ENCODE measurements around the gene MROH2B. TPM values are rescaled to one million over a fixed set of nuclear protein-coding genes. Genes with fewer than 3 reads are reported as not detected.

MROH2B gene
- total RNA-seq, 1 experiment from 2014 or later = not detected

- Mint-ChIP-seq H3K27me3 (ENCODE audit: insufficient read depth, unreplicated experiment) (no peaks in the 10 kb centered on the region), H3K36me3 (ENCODE audit: insufficient read depth, unreplicated experiment) (no peaks in the 10 kb centered on the region), H3K4me3 (ENCODE audit: unreplicated experiment) (no peak overlapping the region), H3K9me3 (ENCODE audit: unreplicated experiment) (no peaks in the 10 kb centered on the region), H3K27ac (ENCODE audit: low read depth, unreplicated experiment) (no peak overlapping the region), H3K4me1 (ENCODE audit: insufficient read depth, unreplicated experiment) (no peaks in the 10 kb centered on the region)
- no peak for TF ChIP-seq CTCF (IDR thresholded peaks at IDR 0.05; ENCODE audit: unreplicated experiment)
- no peak for DNase-seq (ENCODE audit: unreplicated experiment)
- ChIA-PET CTCF (interaction anchor here (0.7 kb wide), 1 partner anchor 84 kb away, joined by 3 read pairs; no protein-coding TSS in a partner anchor), POLR2A (no interaction called here)
- BruUV-seq (replicated peaks) = no TSS peak
- intact Hi-C loops (cut with micrococcal nuclease) = no loop called here
These were observed 86.3 kb downstream of the MROH2B start for GRCh38 chr5:40984884-40985283.

GRCh38 chr5:40983781-40984180, 87.4 kb downstream of the MROH2B start:
- Mint-ChIP-seq H3K4me3 (ENCODE audit: unreplicated experiment) (no peak overlapping the region), H3K9me3 (ENCODE audit: unreplicated experiment) (no peaks in the 10 kb centered on the region), H3K36me3 (ENCODE audit: insufficient read depth, unreplicated experiment) (no peaks in the 10 kb centered on the region), H3K27ac (ENCODE audit: low read depth, unreplicated experiment) (no peak overlapping the region), H3K27me3 (ENCODE audit: insufficient read depth, unreplicated experiment) (no peaks in the 10 kb centered on the region), H3K4me1 (ENCODE audit: insufficient read depth, unreplicated experiment) (no peaks in the 10 kb centered on the region)
- CTCF ChIA-PET = no interaction called here
- TF ChIP-seq CTCF (IDR thresholded peaks at IDR 0.05; ENCODE audit: unreplicated experiment) = no peak
- intact Hi-C loops (cut with micrococcal nuclease) = no loop called here
- no peak for DNase-seq (ENCODE audit: unreplicated experiment)
- BruUV-seq (replicated peaks) = no TSS peak
- POLR2A ChIA-PET = no interaction called here

- H3K27me3 Mint-ChIP-seq (ENCODE audit: insufficient read depth, unreplicated experiment) = no peaks in the 10 kb centered on the region
- no peaks in the 10 kb centered on the region for H3K9me3 Mint-ChIP-seq (ENCODE audit: unreplicated experiment)
- no peak overlapping the region for H3K4me3 Mint-ChIP-seq (ENCODE audit: unreplicated experiment)
- no peaks in the 10 kb centered on the region for H3K4me1 Mint-ChIP-seq (ENCODE audit: insufficient read depth, unreplicated experiment)
- ChIA-PET POLR2A (no interaction called here), CTCF (interaction anchor here (0.6 kb wide), 1 partner anchor 354 kb away, joined by 3 read pairs; no protein-coding TSS in a partner anchor)
- DNase-seq (ENCODE audit: unreplicated experiment) = no peak
- BruUV-seq (replicated peaks) = no TSS peak
- no peaks in the 10 kb centered on the region for H3K36me3 Mint-ChIP-seq (ENCODE audit: insufficient read depth, unreplicated experiment)
- intact Hi-C loops (cut with micrococcal nuclease) = no loop called here
- no peak for TF ChIP-seq CTCF (IDR thresholded peaks at IDR 0.05; ENCODE audit: unreplicated experiment)
- H3K27ac Mint-ChIP-seq (ENCODE audit: low read depth, unreplicated experiment) = no peak overlapping the region
These were observed 89.7 kb downstream of the MROH2B start for GRCh38 chr5:40981420-40981819.

- no TSS peak for BruUV-seq (replicated peaks)
- Mint-ChIP-seq H3K4me3 (ENCODE audit: unreplicated experiment) (no peak overlapping the region), H3K36me3 (ENCODE audit: insufficient read depth, unreplicated experiment) (no peaks in the 10 kb centered on the region), H3K27ac (ENCODE audit: low read depth, unreplicated experiment) (no peak overlapping the region), H3K4me1 (ENCODE audit: insufficient read depth, unreplicated experiment) (no peaks in the 10 kb centered on the region), H3K9me3 (ENCODE audit: unreplicated experiment) (no peaks in the 10 kb centered on the region), H3K27me3 (ENCODE audit: insufficient read depth, unreplicated experiment) (no peaks in the 10 kb centered on the region)
- POLR2A ChIA-PET = no interaction called here
- no peak for TF ChIP-seq CTCF (IDR thresholded peaks at IDR 0.05; ENCODE audit: unreplicated experiment)
- CTCF ChIA-PET = interaction anchor here (1.6 kb wide), 1 partner anchor 72 kb away, joined by 4 read pairs; no protein-coding TSS in a partner anchor
- intact Hi-C loops (cut with micrococcal nuclease) = no loop called here
- DNase-seq (ENCODE audit: unreplicated experiment) = no peak
These were observed 94.3 kb downstream of the MROH2B start for GRCh38 chr5:40976836-40977235.
